ENCODE data around the gene TNN. TPM values are rescaled to one million over a fixed set of nuclear protein-coding genes. Genes with fewer than 3 reads are reported as not detected.
A peak's percentile ranks its signal among the peaks of the same experiment; 100 is the strongest.

Gene TNN
- total RNA-seq, 2 experiments from 2014 or later, result not detected

GRCh38 chr1:175179837-175180590 lies 112.4 kb downstream of the TNN start:
- peaks cover 65% of the 10 kb centered on the region for H3K36me3 ChIP-seq (ENCODE audit: insufficient read depth, low read length)
- DNase-seq, result no peak
- no peak for ATAC-seq (ENCODE audit: poor library complexity)
- CTCF ChIA-PET, result interaction anchor here (0.8 to 1.5 kb wide), 4 partner anchors 12 to 127 kb away, joined by 3 read pairs; no protein-coding TSS in a partner anchor
- Mint-ChIP-seq H3K4me1 (ENCODE audit: low read depth) (peaks cover 86% of the 10 kb centered on the region), H3K4me3 (no peak overlapping the region), H3K27ac (peak overlapping the region; percentile 83), H3K9me3 (no peaks in the 10 kb centered on the region), H3K36me3 (ENCODE audit: low read depth) (peaks cover 88% of the 10 kb centered on the region), H3K27me3 (no peaks in the 10 kb centered on the region)
- no peaks in the 10 kb centered on the region for H3K27me3 ChIP-seq (ENCODE audit: control insufficient read depth in 1 of 2, insufficient read depth in 2 of 2, low read length in 2 of 2)
- H3K9me3 ChIP-seq (ENCODE audit: control insufficient read depth in 1 of 2, insufficient read depth in 1 of 2, low read length in 2 of 2), result no peaks in the 10 kb centered on the region
- POLR2A ChIA-PET, result interaction anchor here (0.7 to 1.5 kb wide), 3 partner anchors 9 to 20 kb away, joined by 3 to 5 read pairs (median 4); no protein-coding TSS in a partner anchor
- H3K4me3 ChIP-seq (ENCODE audit: low read length), result no peak overlapping the region
- H3K27ac ChIP-seq (ENCODE audit: low read depth in 1 of 2, low read length in 2 of 2), result no peak overlapping the region
- intact Hi-C loops (cut with DNase I, micrococcal nuclease), result loop anchor here in 1 of 2 experiments (10.0 kb wide), 1 partner anchor 55 kb away; no protein-coding TSS in a partner anchor
- H3K4me1 ChIP-seq (ENCODE audit: insufficient read depth, low read length), result peaks cover 55% of the 10 kb centered on the region
- TF ChIP-seq CTCF (IDR thresholded peaks at IDR 0.05), result no peak

GRCh38 chr1:175182201-175182746 lies 114.6 kb downstream of the TNN start:
- intact Hi-C loops (cut with DNase I, micrococcal nuclease), result loop anchor here in 1 of 2 experiments (10.0 kb wide), 1 partner anchor 53 kb away; no protein-coding TSS in a partner anchor
- peaks cover 66% of the 10 kb centered on the region for H3K4me1 ChIP-seq (ENCODE audit: insufficient read depth, low read length)
- DNase-seq (no peak), ATAC-seq (ENCODE audit: poor library complexity) (no peak)
- no peak overlapping the region for H3K4me3 ChIP-seq (ENCODE audit: low read length)
- no peaks in the 10 kb centered on the region for H3K9me3 ChIP-seq (ENCODE audit: control insufficient read depth in 1 of 2, insufficient read depth in 1 of 2, low read length in 2 of 2)
- Mint-ChIP-seq H3K36me3 (ENCODE audit: low read depth) (peaks cover 90% of the 10 kb centered on the region), H3K27me3 (no peaks in the 10 kb centered on the region), H3K27ac (no peak overlapping the region), H3K4me3 (no peak overlapping the region), H3K9me3 (no peaks in the 10 kb centered on the region), H3K4me1 (ENCODE audit: low read depth) (peaks cover 94% of the 10 kb centered on the region)
- H3K36me3 ChIP-seq (ENCODE audit: insufficient read depth, low read length), result peaks cover 69% of the 10 kb centered on the region
- no peak for TF ChIP-seq CTCF (IDR thresholded peaks at IDR 0.05)
- no peaks in the 10 kb centered on the region for H3K27me3 ChIP-seq (ENCODE audit: control insufficient read depth in 1 of 2, insufficient read depth in 2 of 2, low read length in 2 of 2)
- H3K27ac ChIP-seq (ENCODE audit: low read depth in 1 of 2, low read length in 2 of 2), result no peak overlapping the region
- ChIA-PET POLR2A (no interaction called here), CTCF (no interaction called here)

- Histone ChIP-seq H3K4me3 (ENCODE audit: low read length) (no peak overlapping the region), H3K27ac (ENCODE audit: low read depth in 1 of 2, low read length in 2 of 2) (no peak overlapping the region), H3K4me1 (ENCODE audit: insufficient read depth, low read length) (peaks cover 80% of the 10 kb centered on the region), H3K36me3 (ENCODE audit: insufficient read depth, low read length) (peaks cover 64% of the 10 kb centered on the region), H3K27me3 (ENCODE audit: control insufficient read depth in 1 of 2, insufficient read depth in 2 of 2, low read length in 2 of 2) (no peaks in the 10 kb centered on the region), H3K9me3 (ENCODE audit: control insufficient read depth in 1 of 2, insufficient read depth in 1 of 2, low read length in 2 of 2) (no peaks in the 10 kb centered on the region)
- ATAC-seq (ENCODE audit: poor library complexity), result no peak
- no peaks in the 10 kb centered on the region for H3K27me3 Mint-ChIP-seq
- H3K9me3 Mint-ChIP-seq, result no peaks in the 10 kb centered on the region
- ChIA-PET POLR2A (interaction anchor here (1.0 to 1.1 kb wide), 2 partner anchors 8 to 71 kb away, joined by 3 to 6 read pairs; partner anchors contain the start of gene KIAA0040), CTCF (interaction anchor here (1.0 kb wide), 1 partner anchor 10 kb away, joined by 3 read pairs; no protein-coding TSS in a partner anchor)
- no peak for DNase-seq
- H3K27ac Mint-ChIP-seq, result peak overlapping the region; percentile 55
- intact Hi-C loops (cut with DNase I, micrococcal nuclease), result loop anchor here in 1 of 2 experiments (10.0 kb wide), 1 partner anchor 51 kb away; no protein-coding TSS in a partner anchor
- peaks cover 94% of the 10 kb centered on the region for H3K4me1 Mint-ChIP-seq (ENCODE audit: low read depth)
- H3K4me3 Mint-ChIP-seq, result no peak overlapping the region
- no peak for TF ChIP-seq CTCF (IDR thresholded peaks at IDR 0.05)
- H3K36me3 Mint-ChIP-seq (ENCODE audit: low read depth), result peaks cover 84% of the 10 kb centered on the region
Observed at GRCh38 chr1:175183586-175183985, 116.0 kb downstream of the TNN start.
